Loucy (cell line): Measurements from ENCODE around the gene TMEM247.

Experiments
- H2AFZ ChIP-seq: fragments of 200-600 bp; sonication (generic); 2 replicates; pipeline ENCODE4 v1.6.0; 2016; ENCODE audit warnings: antibody characterized with exemption, mild to moderate bottlenecking, low read length, moderate library complexity
- H3F3A ChIP-seq: fragments of 200-600 bp; 2 replicates; pipeline ENCODE4 v1.6.0; 2016; ENCODE audit warnings: antibody characterized with exemption, low read depth, mild to moderate bottlenecking
- H3K27me3 ChIP-seq: fragments of 200-600 bp; sonication (generic); 2 replicates; pipeline ENCODE4 v1.6.1; 2014; ENCODE audit warnings: low read length, mild to moderate bottlenecking; ENCODE audit not compliant: insufficient read depth, poor library complexity, severe bottlenecking
- H3K36me3 ChIP-seq: fragments of 200-600 bp; sonication (generic); 2 replicates; pipeline ENCODE4 v1.6.1; 2016; ENCODE audit warnings: low read length; ENCODE audit not compliant: insufficient read depth
- H3K4me1 ChIP-seq: fragments of 200-600 bp; sonication (generic); 2 replicates; pipeline ENCODE4 v1.5.1; 2014; ENCODE audit warnings: low read length, mild to moderate bottlenecking; ENCODE audit not compliant: insufficient read depth, poor library complexity, severe bottlenecking
- H3K4me2 ChIP-seq: fragments of 200-600 bp; sonication (generic); 2 replicates; pipeline ENCODE4 v1.6.0; 2014; ENCODE audit warnings: antibody characterized with exemption, low read length, low read depth, mild to moderate bottlenecking; ENCODE audit not compliant: poor library complexity, severe bottlenecking
- H3K4me3 ChIP-seq: fragments of 200-600 bp; sonication (generic); 2 replicates; pipeline ENCODE4 v1.5.1; 2014; ENCODE audit warnings: low read length, mild to moderate bottlenecking, mixed read lengths; ENCODE audit not compliant: poor library complexity, severe bottlenecking
- H3K79me2 ChIP-seq: fragments of 200-600 bp; sonication (generic); 2 replicates; pipeline ENCODE4 v1.6.1; 2014; ENCODE audit warnings: low read length; ENCODE audit not compliant: insufficient read depth
- H3K9ac ChIP-seq: fragments of 200-600 bp; sonication (generic); 2 replicates; pipeline ENCODE4 v1.6.0; 2014; ENCODE audit warnings: mild to moderate bottlenecking, low read depth, low read length, moderate library complexity; ENCODE audit not compliant: poor library complexity, severe bottlenecking
- H3K9me2 ChIP-seq: fragments of 200-600 bp; sonication (generic); replicated peaks from 2 replicates; pipeline ENCODE4 v1.6.1; 2016; ENCODE audit warnings: low read depth, low read length, mixed read lengths
- H3K9me3 ChIP-seq: fragments of 200-600 bp; sonication (generic); 2 replicates; pipeline ENCODE4 v1.6.1; 2014; ENCODE audit warnings: mild to moderate bottlenecking, antibody characterized with exemption, low read length, low read depth; ENCODE audit not compliant: insufficient read depth
- H4K20me1 ChIP-seq: fragments of 200-600 bp; sonication (generic); 2 replicates; pipeline ENCODE4 v1.6.0; 2014; ENCODE audit warnings: antibody characterized with exemption, low read length, mild to moderate bottlenecking; ENCODE audit not compliant: insufficient read depth, poor library complexity, severe bottlenecking
- EZH2phosphoT487 ChIP-seq: fragments of 200-600 bp; IDR thresholded peaks from 2 replicates; pipeline ENCODE4 v1.6.1; 2018; ENCODE audit warnings: antibody characterized with exemption, mild to moderate bottlenecking, moderate library complexity, borderline replicate concordance
- TF ChIP-seq, protein P1 (sequence below): fragments of 200-600 bp; sonication (generic); conservative IDR thresholded peaks from 2 replicates; pipeline ENCODE4 v1.5.1; 2014; ENCODE audit warnings: mild to moderate bottlenecking, antibody characterized with exemption, low read length

Gene TMEM247

DNA sequence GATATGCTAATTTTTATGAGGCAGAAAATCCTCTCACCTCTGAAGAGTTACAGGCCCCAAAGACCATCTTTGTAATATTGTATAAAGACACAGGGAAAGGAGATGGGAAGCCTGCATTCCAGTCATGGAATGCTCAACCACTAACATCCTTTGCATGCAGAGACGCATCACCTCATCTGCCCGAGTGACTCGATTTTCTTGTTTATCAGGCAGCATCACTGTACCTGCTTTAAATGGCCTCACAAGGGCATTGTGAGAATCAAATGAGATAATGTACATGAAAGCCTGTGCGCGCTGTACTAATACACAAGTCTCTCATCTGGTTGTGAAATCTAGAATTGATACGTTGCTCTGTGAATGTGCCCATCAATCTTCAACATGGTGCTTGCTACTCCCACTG is 10.2 kb upstream of the TMEM247 start:
- no peaks in the 10 kb centered on the region for H3K4me1 ChIP-seq
- no peak overlapping the region for H3K4me2 ChIP-seq
- no peak overlapping the region for H3K9ac ChIP-seq
- no peak for TF ChIP-seq EZH2phosphoT487
- TF ChIP-seq, protein P1, sequence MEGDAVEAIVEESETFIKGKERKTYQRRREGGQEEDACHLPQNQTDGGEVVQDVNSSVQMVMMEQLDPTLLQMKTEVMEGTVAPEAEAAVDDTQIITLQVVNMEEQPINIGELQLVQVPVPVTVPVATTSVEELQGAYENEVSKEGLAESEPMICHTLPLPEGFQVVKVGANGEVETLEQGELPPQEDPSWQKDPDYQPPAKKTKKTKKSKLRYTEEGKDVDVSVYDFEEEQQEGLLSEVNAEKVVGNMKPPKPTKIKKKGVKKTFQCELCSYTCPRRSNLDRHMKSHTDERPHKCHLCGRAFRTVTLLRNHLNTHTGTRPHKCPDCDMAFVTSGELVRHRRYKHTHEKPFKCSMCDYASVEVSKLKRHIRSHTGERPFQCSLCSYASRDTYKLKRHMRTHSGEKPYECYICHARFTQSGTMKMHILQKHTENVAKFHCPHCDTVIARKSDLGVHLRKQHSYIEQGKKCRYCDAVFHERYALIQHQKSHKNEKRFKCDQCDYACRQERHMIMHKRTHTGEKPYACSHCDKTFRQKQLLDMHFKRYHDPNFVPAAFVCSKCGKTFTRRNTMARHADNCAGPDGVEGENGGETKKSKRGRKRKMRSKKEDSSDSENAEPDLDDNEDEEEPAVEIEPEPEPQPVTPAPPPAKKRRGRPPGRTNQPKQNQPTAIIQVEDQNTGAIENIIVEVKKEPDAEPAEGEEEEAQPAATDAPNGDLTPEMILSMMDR: no peak
- no peaks in the 10 kb centered on the region for H3K36me3 ChIP-seq
- no peak overlapping the region for H2AFZ ChIP-seq
- H3K79me2 ChIP-seq: no peaks in the 10 kb centered on the region
- no peaks in the 10 kb centered on the region for H3F3A ChIP-seq
- no peaks in the 10 kb centered on the region for H3K9me3 ChIP-seq
- no peaks in the 10 kb centered on the region for H4K20me1 ChIP-seq
- H3K4me3 ChIP-seq: no peak overlapping the region
- H3K9me2 ChIP-seq: no peaks in the 10 kb centered on the region
- H3K27me3 ChIP-seq: no peaks in the 10 kb centered on the region

- Histone ChIP-seq H3K4me2 (no peak overlapping the region), H3K27me3 (no peaks in the 10 kb centered on the region), H3K9me3 (no peaks in the 10 kb centered on the region), H4K20me1 (no peaks in the 10 kb centered on the region), H3K36me3 (no peaks in the 10 kb centered on the region), H3F3A (no peaks in the 10 kb centered on the region), H3K79me2 (no peaks in the 10 kb centered on the region), H3K9me2 (no peaks in the 10 kb centered on the region), H3K4me1 (no peaks in the 10 kb centered on the region), H2AFZ (no peak overlapping the region), H3K4me3 (no peak overlapping the region), H3K9ac (no peak overlapping the region)
- TF ChIP-seq EZH2phosphoT487: no peak
- TF ChIP-seq, protein P1: no peak
Measured at GRCh38 chr2:46469700-46470099, 9.7 kb upstream of the TMEM247 start.

DNA sequence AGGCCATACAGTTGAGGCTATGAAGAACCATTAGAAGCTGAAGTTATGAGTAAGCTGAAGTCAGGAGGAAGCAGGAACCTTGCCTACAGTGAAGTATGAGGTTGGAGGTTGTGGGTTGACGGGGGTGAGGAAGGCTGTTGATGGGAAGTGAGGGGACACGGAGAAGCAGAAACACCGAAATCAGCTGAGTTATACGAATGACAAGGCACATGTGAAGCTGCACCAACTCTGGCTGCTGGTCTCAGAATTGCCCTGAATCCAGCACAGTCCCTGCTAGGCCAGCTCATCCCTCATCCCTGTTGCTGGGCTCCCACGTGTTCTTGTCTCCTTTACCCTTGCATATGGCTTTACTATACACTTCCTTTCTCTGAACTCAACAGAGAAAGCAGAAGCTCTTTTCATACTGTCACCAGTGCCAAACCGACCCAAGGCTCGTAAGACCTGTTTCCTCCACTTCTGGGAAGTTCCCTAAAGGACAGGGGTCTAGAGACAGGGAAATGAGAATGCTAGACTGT is 9.2 kb upstream of the TMEM247 start:
- no peaks in the 10 kb centered on the region for H4K20me1 ChIP-seq
- no peak overlapping the region for H2AFZ ChIP-seq
- H3K4me3 ChIP-seq: no peak overlapping the region
- H3K9me2 ChIP-seq: no peaks in the 10 kb centered on the region
- no peaks in the 10 kb centered on the region for H3K27me3 ChIP-seq
- no peaks in the 10 kb centered on the region for H3K4me1 ChIP-seq
- H3F3A ChIP-seq: no peaks in the 10 kb centered on the region
- H3K9me3 ChIP-seq: no peaks in the 10 kb centered on the region
- H3K9ac ChIP-seq: no peak overlapping the region
- no peaks in the 10 kb centered on the region for H3K79me2 ChIP-seq
- TF ChIP-seq EZH2phosphoT487: no peak
- TF ChIP-seq, protein P1: no peak
- no peaks in the 10 kb centered on the region for H3K36me3 ChIP-seq
- H3K4me2 ChIP-seq: no peak overlapping the region
